ENCODE measurements around the gene FCRL5.

Gene FCRL5

DNA sequence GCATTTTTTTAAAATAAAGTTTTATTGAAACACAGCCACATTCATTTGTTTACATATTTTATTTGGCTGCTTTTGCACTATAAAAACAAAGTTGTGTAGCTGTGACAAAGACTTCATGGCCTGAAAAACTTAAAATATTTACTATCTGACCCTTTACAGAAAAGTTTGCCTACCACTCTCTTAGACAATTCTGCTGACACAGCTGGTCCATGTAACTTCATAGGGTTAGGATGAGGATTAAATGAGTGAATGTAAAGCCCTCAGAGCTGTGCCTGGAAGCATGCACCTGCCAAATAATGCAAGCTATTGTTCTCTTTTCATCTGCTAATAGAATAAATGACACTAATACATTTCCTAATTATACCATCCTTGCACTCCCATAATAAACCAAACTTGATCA is 67.7 kb downstream of the FCRL5 start:
- no peak for DNase-seq (ENCODE audit: low read depth)
- TF ChIP-seq, protein P1, sequence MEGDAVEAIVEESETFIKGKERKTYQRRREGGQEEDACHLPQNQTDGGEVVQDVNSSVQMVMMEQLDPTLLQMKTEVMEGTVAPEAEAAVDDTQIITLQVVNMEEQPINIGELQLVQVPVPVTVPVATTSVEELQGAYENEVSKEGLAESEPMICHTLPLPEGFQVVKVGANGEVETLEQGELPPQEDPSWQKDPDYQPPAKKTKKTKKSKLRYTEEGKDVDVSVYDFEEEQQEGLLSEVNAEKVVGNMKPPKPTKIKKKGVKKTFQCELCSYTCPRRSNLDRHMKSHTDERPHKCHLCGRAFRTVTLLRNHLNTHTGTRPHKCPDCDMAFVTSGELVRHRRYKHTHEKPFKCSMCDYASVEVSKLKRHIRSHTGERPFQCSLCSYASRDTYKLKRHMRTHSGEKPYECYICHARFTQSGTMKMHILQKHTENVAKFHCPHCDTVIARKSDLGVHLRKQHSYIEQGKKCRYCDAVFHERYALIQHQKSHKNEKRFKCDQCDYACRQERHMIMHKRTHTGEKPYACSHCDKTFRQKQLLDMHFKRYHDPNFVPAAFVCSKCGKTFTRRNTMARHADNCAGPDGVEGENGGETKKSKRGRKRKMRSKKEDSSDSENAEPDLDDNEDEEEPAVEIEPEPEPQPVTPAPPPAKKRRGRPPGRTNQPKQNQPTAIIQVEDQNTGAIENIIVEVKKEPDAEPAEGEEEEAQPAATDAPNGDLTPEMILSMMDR (conservative IDR thresholded peaks at IDR 0.05; ENCODE audit: control insufficient read depth, insufficient read depth, low read depth, low read length) = no peak
- H3K4me3 ChIP-seq (ENCODE audit: control insufficient read depth, low read depth, low read length) = no peak overlapping the region

DNA sequence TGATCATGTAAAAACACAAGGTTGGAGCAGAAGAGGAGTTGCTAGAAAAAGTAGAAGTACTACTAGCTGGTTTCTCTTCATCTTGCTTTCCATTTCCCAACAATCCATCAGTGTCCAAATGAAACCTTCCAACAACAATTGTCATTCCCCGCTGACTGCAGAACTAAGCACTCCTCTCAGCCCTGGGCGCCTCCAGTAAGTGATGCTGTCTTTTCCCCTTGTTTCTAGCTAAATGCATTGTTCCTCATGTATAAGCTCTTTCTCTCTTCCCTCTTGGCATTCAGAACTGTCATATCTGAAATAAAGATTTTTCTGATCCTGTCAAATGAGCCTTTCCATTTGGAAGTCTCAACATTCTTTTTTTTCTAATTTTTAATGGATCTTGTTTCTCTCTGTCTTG is 68.7 kb downstream of the FCRL5 start:
- DNase-seq (ENCODE audit: low read depth) = no peak
- TF ChIP-seq, protein P1 (conservative IDR thresholded peaks at IDR 0.05; ENCODE audit: control insufficient read depth, insufficient read depth, low read depth, low read length) = no peak
- H3K4me3 ChIP-seq (ENCODE audit: control insufficient read depth, low read depth, low read length) = no peak overlapping the region

DNA sequence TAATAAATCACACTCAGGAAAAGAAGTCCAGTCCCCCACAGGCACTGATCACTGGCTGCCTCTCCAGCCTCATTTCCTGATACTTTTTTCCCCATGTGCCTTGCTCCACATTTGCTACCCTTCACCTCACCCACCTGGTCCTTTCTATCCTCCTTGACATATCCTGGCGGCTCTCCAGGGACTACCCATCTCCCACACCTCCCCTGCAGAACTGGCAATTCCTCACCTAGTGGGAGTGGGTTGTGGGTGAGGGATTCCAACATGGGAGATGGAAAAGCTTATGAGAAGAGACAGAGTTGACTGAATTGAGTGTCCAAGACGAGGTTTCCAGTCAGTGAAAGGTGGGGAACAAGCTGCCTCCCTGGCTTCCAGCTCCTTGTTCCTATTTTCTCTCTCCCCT is 69.6 kb downstream of the FCRL5 start:
- H3K4me3 ChIP-seq (ENCODE audit: control insufficient read depth, low read depth, low read length) = no peak overlapping the region
- TF ChIP-seq, protein P1 (conservative IDR thresholded peaks at IDR 0.05; ENCODE audit: control insufficient read depth, insufficient read depth, low read depth, low read length) = no peak
- no peak for DNase-seq (ENCODE audit: low read depth)

DNA sequence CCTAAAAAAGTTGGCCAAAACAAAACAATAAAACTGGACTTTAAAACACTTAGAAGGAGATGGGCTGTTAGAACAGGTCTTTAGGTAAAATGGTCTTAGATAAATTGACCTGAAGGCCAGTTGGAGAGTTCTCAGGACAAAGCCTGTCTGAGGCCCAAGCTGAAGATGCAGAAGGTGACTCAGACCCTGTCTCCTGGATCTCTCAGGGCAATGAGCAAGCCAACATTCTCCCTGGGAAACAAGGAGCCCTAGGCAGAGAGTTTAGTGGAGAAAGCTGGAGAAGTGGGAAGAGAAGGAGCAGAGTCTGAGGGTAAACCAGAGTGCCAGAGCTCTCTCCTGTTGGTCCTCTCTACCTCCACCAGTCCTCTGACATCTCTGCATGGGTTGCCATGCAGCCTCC is 70.1 kb downstream of the FCRL5 start:
- TF ChIP-seq, protein P1 (conservative IDR thresholded peaks at IDR 0.05; ENCODE audit: control insufficient read depth, insufficient read depth, low read depth, low read length) = no peak
- H3K4me3 ChIP-seq (ENCODE audit: control insufficient read depth, low read depth, low read length) = no peak overlapping the region
- DNase-seq (ENCODE audit: low read depth) = peak; percentile 16

DNA sequence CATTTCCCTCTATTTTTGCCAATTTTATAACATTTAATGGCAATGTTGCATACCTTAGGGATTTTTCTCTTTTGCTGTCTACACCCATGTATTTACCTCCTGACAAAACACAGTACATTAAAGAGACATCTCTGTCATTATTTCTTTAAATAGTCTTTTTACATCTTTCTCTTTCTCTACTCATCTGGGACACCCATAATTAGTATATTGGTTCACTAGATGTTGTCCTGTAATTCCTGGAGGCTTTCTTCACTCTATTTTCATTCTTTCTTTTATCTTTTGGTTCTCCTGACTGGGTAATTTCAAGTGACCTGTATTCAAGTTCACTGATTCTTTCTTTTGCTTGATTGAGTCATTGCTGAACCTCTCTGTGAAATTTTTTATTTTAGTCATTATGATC is 74.3 kb downstream of the FCRL5 start:
- TF ChIP-seq, protein P1 (conservative IDR thresholded peaks at IDR 0.05; ENCODE audit: control insufficient read depth, insufficient read depth, low read depth, low read length) = no peak
- DNase-seq (ENCODE audit: low read depth) = no peak
- no peak overlapping the region for H3K4me3 ChIP-seq (ENCODE audit: control insufficient read depth, low read depth, low read length)

DNA sequence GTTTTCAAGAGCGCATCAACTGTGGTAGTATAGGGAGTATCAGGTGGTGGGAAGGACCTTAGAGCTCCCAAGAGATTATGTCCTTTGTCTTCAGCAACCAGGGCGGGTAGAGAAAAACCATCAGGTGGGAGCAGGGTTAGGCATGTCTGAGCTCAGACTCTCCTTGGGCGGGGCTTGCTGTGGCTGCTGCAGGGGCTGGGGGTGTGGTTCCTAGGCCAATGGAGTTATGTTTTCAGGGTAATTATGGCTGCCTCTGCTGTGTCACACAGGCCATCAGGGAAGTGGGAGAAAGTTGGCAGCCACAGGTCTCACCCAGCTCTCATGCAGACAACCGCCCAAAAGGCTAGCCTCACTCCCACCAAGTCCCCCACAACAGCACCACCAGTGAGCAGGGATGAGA is 74.9 kb downstream of the FCRL5 start:
- no peak overlapping the region for H3K4me3 ChIP-seq (ENCODE audit: control insufficient read depth, low read depth, low read length)
- TF ChIP-seq, protein P1 (conservative IDR thresholded peaks at IDR 0.05; ENCODE audit: control insufficient read depth, insufficient read depth, low read depth, low read length) = no peak
- DNase-seq (ENCODE audit: low read depth) = no peak

DNA sequence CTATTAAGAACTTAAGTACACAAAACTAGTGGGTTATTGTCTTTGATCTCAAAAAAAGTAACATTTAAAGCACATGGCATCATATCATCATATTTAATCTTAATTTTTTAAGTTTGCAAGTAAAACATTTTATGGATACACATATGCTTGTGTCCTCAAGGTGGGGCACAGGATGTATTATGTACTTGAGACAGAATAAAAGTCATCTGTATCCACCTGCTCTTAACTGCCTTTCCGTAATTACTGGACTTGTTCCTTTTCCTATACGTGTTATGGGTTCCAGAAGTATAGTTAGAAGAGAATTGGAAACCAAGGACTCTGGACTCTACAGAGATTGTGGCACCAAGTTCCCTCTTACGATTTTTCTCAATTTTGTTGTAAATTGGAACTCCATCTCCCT is 79.4 kb downstream of the FCRL5 start:
- H3K4me3 ChIP-seq (ENCODE audit: control insufficient read depth, low read depth, low read length) = no peak overlapping the region
- TF ChIP-seq, protein P1 (conservative IDR thresholded peaks at IDR 0.05; ENCODE audit: control insufficient read depth, insufficient read depth, low read depth, low read length) = no peak
- DNase-seq (ENCODE audit: low read depth) = no peak
